Hypothalamus (tissue), 51 donors: ENCODE measurements around the gene BNC2.

ENCODE experiments used
- DNase-seq, 51 donors: peaks; one replicate each; lab custom pipeline; 2025; lab: John Stamatoyannopoulos, UW

Gene BNC2

DNA sequence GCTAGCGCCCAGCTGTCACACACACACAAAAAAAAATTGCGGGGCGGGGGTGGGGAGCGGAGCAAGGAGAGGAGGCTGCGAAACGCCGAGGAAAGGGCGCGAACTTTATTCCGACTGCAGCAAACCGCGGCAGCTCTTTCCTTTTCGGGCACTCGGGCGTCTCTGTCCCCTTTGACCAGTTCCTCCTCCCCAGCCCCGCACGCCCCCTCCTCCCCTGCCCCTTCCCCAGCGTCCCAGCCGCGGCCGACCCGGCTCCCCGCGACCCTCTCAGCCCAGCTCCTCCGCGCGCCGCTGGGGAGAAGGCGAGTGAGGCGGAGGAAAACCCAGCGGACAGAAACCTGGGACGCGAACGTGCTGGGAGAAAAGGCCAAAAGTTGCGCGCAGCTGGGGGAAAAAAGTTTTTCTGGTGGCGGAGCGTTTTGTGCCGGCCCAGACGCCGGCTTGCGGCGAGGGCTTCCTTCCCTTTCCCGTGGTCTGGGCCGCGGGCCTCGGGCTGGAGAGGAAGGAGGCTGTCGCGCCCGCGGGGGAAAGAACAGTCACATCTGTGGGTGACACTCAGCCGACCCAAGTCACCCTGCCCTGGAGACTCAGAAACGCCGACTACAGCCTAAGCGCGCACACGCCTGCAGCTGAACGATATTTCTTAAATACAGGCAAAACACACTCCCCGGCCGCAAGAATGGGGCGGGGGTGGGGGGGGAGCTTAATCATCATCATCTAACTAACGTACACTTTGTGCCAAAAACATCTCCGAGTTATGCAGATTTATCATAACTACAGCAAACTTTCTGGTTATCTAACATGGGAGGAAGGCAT lies 1.1 kb upstream of the BNC2 start:
- peak in 20 of 51 donors; percentile 2 to 30 (median 18) for DNase-seq

- DNase-seq: peak in 4 of 51 donors; percentile 9 to 53 (median 30)
These were observed 431 bp downstream of the BNC2 start for GRCh38 chr9:16869882-16870595.

GRCh38 chr9:16869131-16869881 lies 1.2 kb downstream of the BNC2 start:
- no peak for DNase-seq

DNA sequence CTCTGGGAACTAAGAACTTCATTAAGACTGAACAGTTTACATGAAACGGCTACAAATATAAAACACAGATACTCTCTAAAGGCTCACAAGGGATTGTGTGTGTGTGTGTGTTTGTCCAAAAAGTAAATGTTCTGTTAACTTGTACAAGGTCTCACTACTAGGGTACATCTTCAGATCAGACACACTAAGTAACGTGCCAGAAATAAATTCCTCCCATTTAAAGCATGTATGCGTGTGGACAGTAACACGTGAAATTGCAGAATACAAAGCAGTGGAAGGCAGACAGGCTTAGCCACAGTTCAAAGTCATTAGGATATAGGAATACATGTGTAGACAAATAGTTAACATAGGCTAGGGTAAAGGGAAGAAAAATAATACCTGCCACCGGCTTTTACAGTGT lies 1.8 kb downstream of the BNC2 start:
- DNase-seq: no peak

GRCh38 chr9:16867576-16868311 lies 2.7 kb downstream of the BNC2 start:
- DNase-seq: no peak

DNA sequence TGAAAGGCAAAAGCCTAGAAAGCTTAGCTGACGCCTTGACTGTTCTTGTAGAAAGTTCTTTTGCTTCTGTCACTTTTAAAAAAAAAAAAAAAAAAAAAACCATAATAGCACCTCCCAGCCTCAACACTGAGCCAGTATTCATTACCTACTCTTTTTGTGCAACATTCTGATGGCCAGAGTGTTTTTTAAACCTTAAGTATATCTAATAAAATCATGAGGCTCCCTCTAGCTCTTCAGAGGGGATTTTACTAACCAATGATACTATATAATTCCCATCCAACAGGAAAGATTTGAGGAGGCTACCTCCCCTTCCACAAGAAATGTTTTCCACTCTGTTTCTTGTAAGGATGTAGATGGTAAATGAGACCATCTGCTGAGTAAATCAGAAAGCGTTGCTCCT lies 3.9 kb downstream of the BNC2 start:
- no peak for DNase-seq

DNA sequence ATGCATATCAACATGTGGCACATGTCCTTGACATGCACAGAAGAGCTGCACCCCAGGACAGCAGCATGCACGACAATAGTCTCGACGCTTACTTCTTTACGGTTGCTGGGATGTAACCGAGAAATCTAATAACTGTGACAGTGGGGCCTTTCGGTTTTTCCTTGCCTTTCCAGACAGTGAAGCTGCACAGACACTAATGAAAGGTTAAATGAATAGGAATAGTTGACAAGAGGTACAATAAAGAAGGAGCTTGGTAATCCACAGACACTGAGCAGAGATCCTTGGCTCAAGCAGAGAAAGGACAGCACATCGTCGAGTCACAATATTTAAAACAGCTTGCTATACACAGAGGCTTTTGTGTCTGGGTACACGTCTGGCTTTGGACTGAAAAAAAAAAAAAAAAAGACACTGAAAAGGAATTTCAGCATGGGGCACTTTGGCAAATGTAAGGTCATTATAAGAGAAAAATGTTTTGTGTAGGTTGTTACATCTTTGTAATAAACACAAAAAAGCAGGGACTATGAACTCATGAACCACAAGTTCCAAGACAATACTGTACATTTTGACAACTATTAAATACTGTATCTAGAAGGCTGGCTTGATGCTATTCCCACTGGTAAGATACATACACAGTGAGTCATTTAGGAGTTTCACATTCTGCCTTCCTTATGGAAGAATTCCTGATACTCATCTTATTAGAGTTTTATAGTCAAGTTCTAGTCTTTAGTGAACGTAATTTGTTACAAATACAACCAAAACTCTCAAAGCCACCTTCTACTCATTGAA lies 5.6 kb downstream of the BNC2 start:
- no peak for DNase-seq

DNA sequence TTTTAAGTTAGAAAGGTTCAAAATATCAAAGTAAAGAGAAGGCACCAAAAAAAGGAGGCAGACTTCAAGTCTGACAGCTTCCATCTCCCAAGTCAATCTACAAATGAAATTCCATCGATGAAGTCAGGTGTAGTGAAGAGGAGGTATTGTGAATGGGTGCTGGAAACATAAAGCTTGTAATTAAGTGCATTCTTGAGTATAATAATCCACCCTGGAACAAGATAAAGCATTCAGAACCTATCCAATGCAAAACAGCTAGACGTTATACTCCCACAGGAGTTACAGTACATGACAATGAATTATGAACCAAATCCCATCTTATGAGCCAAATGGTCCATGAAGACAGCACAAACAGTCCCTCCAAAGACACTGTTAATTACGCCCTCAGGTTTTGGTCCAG lies 22.3 kb downstream of the BNC2 start:
- DNase-seq: no peak

DNA sequence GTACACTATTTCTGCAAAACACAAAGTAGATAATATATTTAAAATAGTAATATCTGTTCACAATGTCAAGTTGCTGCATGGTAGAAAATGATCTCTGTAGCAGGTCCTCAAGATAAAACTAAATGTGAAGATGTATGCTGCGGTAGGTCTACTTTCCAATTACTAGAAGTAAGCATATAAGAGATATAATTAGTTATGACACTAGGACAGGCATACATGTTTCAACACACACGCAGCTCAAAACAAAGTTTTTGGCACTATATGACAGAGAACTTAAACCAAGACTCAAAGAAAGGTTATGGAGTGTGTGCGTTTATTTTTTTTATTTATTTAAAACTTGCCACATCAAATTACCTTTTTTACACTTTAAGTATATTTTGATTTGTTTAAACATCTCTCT lies 23.5 kb downstream of the BNC2 start:
- no peak for DNase-seq

- DNase-seq: no peak
These were observed 24.1 kb downstream of the BNC2 start for GRCh38 chr9:16846367-16846766.

GRCh38 chr9:16834817-16835216 lies 35.7 kb downstream of the BNC2 start:
- DNase-seq: no peak

- no peak for DNase-seq
These were observed 37.1 kb downstream of the BNC2 start for GRCh38 chr9:16833296-16833835.

GRCh38 chr9:16832101-16832500 lies 38.4 kb downstream of the BNC2 start:
- no peak for DNase-seq

- no peak for DNase-seq
These were observed 39.7 kb downstream of the BNC2 start for GRCh38 chr9:16830806-16831205.

GRCh38 chr9:16828340-16829281 lies 41.9 kb downstream of the BNC2 start:
- peak in 24 of 51 donors; percentile 1 to 24 (median 7) for DNase-seq

DNA sequence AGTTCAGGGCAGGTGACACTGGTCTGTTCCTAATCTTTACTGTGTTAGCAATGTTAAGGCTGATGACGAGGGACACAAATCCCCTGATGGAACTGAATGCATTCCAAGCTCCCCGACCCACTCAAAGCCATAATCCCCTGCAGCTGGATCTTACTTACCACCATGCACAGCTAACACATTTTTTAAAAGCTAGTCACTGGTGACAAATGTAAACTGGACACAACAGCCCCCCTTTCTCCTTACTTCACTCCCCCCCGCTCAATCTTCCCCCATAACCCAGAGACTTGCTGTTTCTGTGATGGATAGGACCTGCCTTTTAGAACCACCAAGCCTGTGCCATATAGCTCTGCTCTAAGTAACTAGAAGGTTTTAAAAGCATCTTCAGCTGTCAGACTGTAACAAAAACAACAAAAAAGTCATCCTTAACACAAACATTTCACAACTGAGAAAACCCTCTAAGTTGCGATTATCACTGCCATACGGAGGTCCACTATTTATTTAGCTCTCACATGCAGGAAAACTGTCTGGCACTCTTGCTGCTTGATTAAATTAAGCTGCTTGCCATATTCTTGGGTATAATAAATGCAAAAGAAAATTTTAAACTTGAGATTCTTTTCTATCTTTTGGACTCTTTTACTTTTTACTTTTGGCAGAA lies 44.4 kb downstream of the BNC2 start:
- no peak for DNase-seq

DNA sequence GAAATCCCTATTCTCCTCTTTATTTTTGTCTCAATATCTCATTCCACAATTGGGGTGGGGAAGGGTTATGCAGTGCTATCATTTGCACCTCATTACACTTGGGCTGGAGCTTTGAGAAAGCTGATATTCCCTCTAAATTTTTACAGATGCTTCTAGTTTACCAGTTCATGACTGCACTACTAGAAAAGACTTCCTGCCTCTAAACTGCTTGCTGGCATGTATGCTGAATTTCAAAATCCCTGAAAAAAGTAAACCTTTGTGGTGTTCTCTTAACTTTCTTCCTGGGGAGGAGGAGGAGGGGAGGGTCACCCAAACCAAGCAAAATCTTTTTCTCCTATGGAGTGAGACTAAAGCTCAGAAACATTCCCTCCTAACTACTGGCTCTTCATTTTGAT lies 45.1 kb downstream of the BNC2 start:
- DNase-seq: no peak
